Measurements from ENCODE around the gene HOXA1.

The HOXA1 gene

DNA sequence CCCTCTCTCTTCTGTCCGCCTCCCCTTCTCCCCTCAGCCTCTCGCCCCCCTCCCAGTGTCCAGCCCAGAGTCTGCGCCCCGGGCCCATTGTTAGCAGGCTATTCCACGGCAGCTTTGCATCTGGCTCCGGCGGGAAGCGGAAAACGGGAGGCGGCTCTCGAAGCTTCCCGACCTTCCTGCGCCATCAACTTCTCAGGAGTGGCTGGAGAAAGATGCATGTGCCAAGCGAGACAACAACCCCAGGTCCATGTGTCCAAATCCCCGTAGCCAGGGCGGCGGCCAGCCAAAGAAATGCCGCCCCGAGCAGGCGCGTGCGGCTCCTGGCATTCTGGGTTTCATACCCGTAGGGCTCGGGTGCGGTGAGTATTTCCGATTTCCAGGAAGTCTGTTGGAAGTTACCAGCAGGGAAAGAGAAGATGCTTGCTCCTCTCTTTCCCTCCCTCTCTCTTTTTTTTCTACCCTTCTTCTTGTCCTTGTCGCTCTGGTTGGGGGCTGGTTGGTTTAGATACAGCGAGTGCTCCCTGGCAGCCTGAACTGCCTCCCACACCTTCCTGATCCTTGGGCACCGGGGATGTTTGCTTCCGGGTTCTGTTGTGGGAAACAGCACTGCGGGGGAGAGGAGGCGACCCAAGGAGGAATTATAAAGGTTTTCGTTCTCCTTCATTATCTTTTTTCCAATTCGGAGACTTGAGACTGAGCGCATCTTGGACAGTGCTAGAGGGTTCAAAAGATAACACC is 7.9 kb upstream of the HOXA1 start:
- DNase-seq, result no peak

- DNase-seq, result no peak
Observed at GRCh38 chr7:27102581-27103442, 7.0 kb upstream of the HOXA1 start, which contains the start of gene HOXA2. HOXA2 (minus strand) TSS chr7:27102683; CDS start chr7:27102500, 183 bp downstream.

GRCh38 chr7:27101957-27102580 is 6.3 kb upstream of the HOXA1 start:
- DNase-seq, result no peak

DNA sequence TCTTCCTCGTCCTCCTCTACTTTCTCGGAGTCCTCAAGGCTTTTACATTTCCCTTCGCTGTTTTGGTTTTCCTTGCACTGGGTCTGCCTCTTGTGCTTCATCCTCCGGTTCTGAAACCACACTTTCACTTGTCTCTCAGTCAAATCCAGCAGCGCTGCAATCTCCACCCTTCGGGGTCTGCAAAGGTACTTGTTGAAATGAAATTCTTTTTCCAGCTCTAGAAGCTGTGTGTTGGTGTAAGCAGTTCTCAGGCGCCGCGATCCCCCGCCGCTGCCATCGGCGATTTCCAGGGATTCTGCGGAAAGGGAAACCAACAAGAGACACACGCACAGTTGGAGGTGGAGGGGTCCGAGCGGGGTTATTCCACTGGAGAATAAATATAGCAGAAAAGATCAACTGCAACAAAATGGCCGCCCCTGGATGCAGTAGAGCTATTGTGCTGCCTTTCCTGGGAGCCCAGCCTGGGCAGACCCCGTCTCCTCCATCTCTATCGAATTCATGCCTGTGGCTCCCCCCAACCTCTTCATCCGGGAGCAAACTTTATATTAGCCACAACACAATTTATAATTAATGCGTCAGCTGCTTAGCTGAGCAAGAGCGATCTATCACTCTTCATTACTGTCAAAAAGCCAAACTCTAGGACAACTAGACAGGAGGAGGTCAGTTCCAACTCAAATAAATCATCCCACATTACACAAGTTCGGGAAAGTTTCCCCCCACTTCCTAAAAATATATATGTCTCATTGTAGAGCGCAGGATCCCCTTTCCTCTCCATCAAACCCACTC is 5.6 kb upstream of the HOXA1 start:
- no peak for DNase-seq

DNA sequence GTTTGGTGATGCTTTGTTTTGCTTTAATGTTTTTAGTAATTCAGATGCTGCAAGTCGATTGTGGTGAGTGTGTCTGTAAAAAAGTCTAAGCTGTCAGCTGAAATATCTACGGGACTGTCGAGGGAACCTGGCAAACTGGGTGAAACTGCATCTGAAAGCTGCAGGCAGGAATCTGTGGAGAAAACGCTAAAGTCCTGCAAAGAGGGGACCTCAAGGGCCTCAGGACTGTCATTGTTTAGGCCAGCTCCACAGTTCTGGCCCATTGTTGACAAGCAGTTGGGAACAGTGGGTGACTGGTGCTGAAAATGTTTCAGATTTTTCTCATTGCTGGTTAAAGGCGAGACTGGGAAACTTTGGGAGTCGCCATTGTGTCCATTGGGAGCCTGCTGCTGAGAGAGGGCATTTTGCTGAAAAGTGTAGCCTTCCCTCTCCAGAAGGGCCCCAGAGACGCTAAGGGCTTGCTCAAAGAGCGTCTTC is 4.9 kb upstream of the HOXA1 start:
- no peak for DNase-seq

DNA sequence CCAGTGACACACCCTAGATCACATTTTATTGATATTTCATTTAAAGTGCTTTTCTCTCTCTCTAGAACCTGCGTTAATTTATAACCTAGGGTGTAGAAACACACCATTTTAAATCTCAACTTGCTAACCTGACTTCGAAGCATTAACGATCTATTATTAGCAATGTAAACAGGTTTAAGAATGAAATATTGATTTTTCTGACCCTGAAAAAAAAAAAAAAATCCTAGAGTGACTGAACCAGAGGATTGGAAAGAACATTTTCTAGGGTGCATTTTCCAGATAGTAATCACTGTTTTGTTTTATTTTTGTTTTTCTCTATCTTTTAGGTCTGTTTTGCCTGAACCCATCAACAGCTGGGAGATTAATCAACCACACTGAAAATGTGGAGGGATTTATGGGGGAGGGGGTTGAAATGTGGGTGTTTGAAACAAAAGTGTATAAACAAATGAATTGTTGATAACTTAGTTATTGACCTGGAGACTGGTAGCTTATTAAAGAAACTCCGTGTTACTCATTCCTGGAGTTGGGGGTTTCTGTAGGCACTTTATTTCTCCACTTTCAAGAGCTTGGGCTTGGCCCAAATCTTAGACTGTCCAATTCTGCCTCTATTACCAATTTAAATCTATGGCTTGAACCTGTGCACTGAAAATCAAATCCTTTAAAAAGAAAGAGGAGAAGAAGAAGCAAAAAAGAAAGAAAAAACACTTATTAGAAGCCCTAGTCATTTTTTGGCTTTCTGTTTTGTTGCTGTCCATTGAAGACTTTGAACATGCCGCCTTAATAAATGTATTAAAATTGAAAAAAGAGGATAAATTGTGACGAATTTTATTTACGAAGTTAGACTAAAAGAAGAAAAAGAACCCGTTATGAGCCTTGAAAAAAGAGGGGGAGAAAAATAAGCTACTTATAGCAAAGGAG is 3.9 kb upstream of the HOXA1 start:
- no peak for DNase-seq

- DNase-seq, result peak; percentile 42
Observed at GRCh38 chr7:27098578-27099451, 3.0 kb upstream of the HOXA1 start.

GRCh38 chr7:27097686-27098577 is 2.1 kb upstream of the HOXA1 start:
- DNase-seq, result no peak

DNA sequence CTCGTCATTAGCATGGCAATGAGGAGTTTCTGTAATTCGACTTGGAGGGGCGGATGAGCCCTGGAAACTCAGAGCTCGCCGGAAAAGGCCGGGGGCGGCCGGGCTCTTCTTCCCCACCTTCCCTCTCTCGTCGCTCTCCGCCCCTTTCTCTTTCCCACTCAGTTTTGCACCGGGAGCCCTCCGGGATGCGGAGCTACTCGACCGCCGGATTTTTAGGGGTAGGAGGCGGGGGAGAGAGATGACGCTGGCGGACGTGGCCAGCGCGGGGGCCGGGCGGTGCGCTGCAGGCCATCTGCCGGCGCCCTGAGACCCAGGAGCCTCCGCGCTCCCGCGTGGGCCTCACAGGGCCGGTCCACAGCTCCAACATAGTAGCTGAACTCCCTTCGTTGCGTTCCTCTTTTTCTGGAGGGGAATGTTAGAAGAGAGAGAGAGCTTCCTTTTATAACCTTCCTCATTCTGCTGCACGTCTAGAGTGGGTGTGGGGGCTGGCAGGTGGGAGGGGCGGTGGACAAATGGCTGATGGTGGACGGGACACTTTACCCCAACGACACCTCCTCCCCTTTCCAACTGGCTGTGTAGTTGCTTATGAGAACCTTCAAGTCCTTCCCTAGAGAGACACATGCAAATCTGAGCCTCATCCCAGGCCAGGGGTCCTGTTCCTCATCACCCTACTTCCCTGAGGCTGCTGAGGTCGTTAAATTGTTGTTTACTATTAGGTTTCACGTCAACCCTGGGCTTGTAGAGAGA is 1.1 kb upstream of the HOXA1 start:
- DNase-seq, result no peak

- DNase-seq, result no peak
Observed at GRCh38 chr7:27095050-27095896, 527 bp downstream of the HOXA1 start.

- no peak for DNase-seq
Observed at GRCh38 chr7:27094304-27095049, 1.3 kb downstream of the HOXA1 start.

DNA sequence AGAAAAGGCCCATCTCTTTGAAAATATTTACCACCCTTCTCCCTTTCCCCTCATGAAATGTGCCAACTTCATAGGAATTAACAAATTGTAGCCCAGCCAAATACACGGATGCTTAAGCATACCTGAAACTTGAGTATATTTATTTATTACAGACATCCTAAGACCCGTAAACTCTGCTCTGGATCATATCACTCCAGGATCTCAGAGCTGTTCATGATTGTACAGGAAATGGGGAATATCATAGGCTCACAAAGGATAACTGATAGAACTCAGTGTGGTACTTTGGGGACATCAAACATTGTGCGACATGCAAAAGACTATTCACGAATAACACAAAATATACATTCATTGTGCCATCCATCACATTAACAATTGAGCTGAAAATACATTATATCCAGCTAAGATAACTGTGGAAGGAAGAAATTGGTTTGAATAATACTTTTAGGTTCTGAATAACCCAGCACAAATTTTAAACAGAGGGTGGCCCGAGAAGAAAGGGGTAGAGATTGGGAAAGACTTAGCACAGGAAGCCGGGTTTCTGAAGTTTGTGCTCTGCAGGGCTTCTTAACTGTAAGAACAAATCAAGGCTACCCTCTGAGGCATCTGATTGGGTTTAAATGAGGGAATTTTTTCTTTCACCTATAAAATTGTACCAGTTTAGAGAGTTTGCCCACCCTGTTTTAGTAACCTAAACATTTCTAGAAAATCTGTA is 2.5 kb downstream of the HOXA1 start:
- no peak for DNase-seq

DNA sequence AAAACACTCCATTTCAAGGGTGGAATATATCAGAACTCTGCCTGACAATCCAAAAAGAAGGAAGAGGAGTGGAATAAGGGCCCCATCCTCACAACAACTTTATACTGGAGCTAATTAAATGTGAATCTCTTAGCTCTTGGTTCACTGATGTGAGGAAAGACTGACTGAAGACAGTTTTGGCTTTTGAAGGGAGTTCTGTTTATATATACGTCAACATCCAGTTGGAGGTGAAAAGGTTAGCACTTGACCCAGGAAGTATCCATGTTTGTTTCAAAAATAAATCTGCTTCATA is 3.0 kb downstream of the HOXA1 start:
- no peak for DNase-seq

DNA sequence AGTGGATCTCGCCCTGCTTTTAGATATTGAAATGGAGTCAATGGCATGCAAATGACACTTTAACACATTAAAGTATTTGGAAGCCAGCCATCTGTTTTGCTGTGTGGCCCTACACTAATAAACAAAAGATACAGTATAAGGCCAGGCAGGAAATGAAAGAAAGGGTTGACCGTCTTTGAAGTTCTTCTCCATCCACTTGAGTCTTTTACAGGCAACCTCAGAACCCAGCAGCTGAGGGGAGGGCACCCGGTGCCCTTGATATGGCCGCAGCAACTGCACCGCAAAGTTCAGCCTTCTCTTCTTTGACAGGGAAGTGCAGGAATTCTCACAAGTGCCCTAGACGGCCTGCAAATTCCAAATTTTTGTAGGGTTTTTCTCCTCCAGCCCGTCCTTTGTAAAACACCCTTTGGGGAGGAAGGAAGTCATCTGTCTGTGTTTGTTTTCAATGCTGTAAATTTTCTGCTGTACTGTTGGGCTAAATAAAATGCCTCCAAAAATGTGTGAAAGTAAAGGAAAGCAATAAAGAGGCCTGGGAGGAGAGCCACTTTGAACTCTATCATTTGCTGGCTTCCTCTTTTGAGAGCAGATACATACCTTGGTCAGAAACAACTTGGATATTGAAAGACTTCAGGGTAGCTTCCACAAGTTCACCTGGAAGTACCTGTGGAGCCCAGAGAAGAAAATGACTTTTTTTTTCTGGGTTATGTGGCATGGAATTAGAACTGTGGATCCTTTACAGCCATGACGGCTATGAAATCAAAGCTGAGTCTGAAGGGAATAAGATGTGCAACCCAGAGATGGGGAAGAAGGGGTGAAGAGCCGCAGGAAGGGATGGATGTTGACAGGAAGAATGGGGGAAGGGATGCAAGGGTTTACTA is 3.6 kb downstream of the HOXA1 start:
- no peak for DNase-seq

GRCh38 chr7:27091105-27091504 is 4.7 kb downstream of the HOXA1 start:
- DNase-seq, result peak; percentile 72
